Stimulated activated CD8-positive, alpha-beta memory T cell treated with anti-CD3 and anti-CD28 coated beads, Interleukin-4, amount 100 ng/mL, for 1 hour (primary cell): ENCODE data around the gene UXS1.

Source experiments
- DNase-seq, 2 donors: peaks; one replicate each; pipeline ENCODE4 v3.0.0-alpha.2; 2020; ENCODE audit warnings: low read depth in 2 of 2, low spot score in 1 of 2

Gene UXS1

DNA sequence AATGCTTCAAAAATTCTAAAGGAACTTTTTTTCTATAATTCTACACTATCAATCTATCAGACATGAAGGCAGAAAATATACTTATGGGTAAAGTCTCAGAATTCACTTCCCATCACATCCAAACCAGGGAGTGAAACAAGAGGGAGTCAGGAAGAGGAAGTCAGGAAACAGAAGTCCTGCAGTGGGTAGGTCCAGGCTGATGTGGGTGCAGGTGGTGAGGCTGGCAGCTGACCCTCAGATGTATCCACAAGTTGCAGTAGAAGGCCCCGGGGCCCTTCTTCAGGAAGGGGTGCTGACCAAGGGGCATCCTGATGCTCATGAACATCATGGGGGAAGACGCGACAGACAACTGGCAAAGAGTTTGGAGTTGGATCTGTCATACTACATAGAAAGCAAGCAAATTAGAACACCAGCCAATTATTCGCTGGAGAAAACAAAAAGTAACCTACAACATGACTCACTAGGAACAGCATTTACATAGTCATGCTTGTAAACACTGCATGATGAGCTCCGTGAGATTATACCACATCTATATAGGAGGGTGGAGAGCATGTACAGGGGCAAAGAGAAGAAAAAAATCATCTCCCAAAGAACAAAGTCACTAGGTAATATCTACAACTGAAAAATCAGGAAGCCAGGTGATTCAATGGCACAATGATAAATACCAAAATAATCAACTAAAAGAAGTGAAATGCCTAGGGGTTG lies 4.2 kb downstream of the UXS1 start:
- no peak for DNase-seq

DNA sequence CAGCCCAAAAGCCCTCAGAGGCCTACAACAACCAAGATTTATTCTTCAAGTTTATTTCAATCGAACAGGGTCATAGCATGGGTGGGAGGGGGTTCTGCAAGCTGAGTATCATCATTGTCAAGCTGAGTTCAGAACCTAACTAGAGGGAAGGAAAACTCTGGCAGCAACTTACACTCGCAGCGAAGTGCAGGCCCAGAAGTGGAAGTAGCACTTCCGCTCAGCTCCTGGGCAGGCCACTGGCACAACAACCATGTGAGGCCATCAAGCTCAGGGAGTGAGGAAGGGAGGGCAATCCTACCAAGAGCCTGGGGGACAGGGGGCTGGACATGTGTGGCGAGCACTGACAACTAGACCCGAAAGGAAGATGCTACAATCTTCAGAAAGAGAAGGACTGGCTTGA lies 4.8 kb downstream of the UXS1 start:
- DNase-seq = no peak

DNA sequence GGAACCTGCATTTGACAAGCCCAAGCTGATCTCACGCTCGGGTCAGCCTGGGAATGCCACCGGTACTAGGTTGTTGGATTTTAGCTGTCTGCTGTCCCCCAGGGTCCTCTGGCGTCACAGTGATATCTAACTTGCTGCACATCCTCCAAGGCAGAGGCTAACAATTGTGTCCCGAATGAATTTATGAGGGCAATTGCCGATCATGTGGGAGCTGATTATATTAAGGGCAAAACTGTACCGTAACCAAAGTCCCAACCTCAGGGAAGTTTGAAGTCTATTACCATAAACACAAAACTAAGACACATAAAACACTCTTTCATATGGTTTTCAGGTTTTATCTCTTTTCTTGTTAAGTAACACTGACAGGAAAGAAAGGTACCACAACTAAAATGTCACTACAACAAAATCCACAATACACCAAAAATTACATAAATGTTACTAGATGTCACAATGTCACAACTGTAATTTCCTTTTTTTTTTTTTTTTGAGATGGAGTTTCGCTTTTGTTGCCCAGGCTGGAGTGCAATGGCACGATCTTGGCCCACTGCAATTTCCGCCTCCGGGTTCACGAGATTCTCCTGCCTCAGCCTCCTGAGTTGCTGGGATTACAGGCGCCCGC lies 6.7 kb downstream of the UXS1 start:
- DNase-seq = no peak

DNA sequence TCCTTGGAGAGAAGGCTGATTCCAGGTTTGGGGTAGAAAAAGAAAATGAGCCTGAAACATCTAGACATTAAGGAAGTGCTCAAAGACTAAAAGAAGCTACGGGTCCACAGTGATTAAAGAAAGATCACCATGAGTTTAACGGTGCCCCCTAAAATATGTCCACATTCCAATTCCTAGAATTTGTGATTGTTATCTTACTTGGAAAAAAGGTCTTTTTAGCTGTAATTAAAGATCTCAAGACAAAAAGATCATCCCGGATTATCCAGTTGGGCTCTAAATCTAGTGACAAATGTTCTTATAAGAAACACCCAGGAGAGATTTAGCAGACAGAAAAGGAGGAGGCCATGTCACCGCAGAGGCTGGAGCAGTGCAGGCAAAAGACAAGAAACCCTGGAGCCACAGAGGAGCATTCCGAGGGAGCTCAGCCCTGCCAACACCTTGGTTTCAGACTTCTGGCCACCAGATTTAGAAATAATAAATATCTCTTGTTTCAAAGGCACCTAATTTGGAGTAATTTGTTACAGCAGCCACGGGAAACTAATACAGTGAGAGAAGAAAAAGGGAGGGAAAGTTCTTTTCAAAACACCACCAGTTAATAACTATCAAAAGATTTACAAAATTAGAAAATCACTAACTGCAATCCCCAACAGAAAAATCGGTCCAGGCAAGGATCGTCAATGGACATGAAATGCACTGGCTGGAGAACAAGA lies 8.5 kb downstream of the UXS1 start:
- DNase-seq = no peak

DNA sequence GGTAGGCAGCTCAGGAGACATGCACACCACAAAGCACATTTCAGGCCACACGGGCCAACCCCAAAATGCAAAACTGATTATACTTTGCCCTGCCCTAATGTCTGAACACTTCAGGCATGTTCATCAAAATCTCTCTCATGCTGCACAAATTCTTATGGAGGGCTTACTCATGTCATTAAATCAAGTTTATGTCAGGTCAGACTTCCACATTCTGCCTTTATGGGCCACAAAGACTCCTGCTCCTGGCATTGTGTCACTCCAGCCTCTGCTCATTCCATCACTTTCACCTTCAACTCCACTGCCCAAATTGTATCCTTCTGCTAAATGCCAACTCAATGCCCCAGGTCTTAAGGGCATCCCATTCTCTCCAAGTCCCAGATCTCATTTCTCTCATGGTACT lies 9.2 kb downstream of the UXS1 start:
- DNase-seq = no peak

DNA sequence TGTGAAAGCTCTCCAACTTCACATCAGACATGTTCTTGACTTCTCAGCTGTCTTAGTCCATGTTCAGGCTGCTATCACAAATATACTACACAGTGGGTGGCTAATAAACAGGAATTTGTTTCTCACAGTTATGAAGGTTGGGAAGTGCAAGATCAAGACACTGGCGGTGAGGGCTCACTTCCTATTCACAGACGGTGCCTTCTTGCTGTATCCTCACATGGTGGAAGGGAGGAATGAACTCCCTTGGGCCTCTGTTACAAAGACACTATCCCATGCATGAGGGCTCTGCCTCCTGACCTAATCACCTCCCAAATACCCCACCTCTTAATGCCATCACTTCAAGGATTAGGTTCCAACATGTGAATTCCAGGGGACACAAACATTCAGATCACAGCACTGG lies 9.7 kb downstream of the UXS1 start:
- no peak for DNase-seq

DNA sequence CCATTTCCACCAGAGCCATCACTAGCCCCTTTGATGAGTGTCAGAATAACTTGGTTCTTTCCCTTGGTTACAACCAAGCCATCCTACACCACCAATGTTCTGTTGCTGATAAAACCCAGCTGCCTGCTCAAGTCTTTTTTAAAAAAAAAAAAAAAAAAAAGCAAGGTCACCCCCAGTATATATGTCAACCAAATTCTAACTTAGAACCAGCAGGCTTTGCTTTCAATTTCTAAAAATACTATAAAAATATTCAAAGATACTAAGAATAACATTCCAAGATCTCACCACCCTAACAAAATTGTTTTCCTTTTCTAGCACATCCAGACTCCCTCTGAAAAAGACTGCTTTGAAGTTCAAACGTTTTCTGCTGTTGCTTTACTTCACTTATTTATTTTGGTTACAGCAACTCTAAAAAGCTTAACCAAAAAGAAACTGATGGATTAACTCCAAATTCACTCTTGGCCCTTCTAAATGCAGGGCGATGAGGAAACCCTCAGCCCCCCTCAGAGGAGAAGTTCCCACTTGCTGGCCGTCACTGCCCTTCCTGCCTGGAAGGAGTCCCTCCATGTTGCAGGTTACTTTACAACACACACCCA lies 10.9 kb downstream of the UXS1 start:
- DNase-seq = no peak

DNA sequence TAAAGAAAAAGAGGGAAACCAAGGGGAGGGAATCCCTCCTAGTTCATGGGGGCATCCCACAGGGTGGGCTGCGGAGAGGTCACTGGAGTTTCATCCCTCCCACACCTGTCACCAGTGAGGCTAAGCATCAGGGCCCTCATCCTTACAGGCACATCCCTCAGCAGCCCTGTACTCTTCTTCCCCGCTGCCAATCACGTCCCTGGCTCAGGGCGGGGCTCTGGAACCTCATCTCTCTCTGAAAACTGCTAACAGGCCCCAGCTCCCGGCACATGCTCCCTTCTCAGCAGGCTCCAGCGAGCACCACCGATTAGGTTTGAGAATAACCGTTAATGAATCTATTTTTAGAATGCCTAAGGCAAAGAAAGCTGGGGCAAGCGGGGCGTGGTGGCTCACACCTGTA lies 13.0 kb downstream of the UXS1 start:
- no peak for DNase-seq

DNA sequence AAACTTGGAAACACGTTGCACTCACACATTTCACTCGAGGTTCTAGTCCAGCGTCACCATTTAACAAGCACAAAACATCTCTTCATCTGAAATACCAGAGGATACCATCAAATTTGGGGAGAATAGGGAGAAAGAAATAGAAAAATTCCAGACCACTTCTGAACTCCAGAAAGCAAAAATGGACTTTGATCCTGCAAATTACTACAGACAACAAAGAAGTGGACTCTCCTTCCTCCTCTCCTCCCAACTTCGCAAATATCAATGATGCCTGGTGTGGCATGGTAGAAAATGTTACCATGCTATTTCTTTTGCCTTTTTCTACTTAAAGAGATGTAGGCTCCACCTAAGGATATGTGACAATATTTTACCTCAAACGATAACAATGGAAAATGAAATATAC lies 13.5 kb downstream of the UXS1 start:
- DNase-seq = no peak

DNA sequence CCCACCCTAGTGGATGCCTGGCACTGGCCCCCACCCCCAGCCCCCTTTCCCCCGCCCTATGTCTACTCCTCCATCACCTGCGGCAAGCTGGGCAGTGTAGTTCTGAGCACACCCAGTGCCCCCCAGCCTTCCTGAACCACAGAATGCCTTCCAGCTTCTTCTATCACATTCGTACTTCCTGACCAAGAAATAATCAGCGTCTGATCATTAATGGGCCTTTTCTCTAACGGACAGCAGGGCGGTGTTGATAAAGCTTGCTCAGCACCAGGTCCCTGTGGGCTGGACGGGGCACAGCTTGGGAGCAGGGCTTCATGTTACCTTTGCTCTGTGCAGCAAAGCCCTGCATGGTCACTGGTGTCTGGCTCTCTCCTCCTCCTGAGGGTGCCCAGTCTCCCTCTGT lies 15.4 kb downstream of the UXS1 start:
- no peak for DNase-seq

DNA sequence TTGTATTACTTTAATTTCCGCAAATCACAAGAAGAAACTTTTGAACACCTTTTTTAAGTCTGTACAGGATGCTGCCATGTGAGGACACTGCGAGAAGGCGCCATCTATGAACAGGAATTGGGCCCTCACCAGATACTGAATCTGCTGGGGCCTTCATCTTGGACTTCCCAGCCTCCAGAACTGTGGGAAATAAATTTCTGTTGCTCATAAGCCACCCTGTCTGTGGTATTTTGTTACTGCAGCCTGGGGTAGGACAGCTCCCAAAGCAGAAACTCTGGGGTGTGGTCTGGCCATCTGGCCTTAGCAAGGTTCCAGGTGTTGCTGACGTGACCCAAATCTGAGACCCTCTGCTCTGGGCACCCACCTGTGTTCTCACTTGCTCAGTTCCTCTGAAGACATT lies 16.5 kb downstream of the UXS1 start:
- DNase-seq = no peak

DNA sequence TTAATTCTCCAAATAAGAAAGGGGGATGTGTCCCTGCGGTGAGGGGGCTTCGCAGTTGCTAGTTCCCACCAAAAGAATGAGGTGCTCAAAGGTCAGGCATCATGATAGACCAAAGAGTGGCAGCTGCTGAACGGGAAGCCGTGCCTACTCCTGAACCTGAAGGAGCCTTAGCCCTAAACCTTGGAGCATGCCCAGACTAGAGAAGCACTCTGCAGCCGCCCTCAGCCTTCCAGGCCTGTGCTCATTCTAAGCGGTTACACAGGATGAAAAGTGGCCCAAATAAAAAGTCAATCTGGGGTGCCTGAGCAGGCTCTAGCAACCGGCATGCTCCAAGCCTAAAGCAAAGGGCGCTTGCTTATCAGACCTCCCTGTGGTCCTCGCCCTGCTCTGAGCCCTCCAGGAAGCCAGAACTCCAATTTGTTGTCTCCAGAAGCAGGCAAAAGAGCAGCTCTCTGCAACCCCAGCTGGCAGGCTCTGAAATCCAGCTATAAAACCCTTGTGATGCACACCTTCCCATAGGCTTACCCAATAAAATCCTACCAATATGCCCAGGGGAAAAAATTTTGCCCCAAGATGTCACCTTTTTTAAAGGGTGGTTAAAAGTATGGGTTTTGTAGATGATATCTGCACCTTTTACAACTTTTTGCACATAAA lies 17.5 kb downstream of the UXS1 start:
- DNase-seq = no peak

DNA sequence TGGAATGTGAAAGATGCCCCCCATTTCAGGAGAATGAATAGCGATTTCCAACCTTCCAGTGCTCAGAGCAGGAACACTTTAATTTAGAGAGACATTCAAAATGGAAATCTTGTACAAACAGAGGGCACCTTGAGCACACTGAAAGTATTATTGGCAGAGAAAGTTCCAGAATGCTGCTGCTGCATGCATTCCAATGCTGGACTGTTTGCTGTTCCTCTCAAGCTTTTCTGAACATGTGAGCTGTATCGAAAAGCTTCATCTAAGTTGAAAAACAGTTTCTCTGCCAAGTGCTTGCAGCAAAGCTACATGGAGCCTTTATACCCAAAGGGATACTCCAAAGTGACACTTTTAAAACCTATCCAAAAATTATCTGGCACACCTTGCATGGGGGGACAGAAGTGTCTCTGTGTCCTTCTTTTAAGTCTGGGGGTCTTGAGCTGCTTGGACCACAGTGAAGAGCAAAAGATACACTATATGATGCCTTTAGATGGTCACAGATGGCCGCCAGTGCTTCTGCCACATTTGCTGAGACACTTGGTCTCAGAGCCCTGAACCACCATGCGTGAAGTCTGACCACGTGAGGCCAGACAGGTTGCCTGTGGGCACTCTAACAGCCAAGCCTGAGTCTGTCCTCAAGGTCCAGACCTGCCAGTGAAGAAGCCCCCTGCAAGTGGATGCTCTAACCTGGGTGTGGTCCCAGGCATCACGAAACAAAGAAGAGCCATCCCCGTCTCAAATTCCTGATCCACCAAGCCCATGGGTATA lies 18.8 kb downstream of the UXS1 start:
- no peak for DNase-seq

DNA sequence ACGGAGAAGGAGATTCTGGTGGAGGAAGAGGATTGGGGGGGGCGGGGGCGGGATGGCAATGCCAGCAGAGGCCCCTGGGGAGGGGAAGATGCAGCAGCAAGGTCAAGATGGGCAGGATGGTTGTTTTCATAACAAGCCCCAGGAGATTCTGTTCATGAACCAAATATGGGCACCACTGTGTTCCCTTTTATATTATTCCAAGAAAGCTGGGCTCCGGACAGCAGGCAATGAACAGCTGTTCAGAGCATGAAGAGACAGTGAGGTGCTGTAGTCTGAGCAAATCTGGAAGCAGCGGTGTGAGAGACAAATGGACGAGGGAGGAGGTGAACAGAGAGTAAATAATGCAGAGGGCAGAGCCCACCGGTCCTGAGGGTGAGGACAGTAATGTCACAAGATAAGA lies 20.0 kb downstream of the UXS1 start:
- DNase-seq = no peak

DNA sequence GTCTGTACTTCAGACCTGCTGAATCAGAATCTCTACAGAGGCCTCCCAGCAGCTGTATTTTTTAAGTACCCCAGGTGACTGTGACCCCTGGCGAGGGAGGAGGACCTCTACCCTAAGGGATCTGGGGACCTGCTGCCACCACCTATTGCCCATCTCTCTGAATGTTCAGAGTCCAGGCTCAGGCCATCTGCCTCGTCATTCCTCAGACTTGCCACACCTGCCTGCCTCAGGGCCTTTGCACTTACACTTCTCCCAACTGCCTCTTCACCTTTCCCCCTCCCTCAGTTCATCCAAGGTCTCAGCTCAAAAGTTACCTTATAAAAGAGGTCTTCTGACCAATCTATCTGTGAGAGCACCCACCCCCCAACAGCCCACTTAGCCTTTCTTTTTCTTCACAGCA lies 21.5 kb downstream of the UXS1 start:
- DNase-seq = no peak

DNA sequence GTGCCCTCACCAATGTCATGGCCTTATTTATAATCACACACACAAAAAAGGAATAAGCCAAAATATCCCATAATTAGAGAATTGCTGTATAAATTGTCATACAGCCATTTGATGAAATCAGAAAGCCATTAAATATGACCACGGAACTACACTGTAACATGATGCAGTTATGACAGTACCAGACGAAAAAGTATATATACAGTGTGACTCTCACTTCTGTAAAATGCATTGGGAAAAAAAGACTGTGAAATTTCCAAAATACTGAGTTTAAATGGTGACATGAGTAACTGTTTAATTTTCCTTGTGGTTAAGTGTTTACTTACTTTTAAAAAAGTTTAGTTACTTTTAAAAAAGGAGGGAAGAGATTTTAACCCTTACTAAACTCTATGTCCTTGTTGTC lies 25.4 kb downstream of the UXS1 start:
- DNase-seq = no peak

DNA sequence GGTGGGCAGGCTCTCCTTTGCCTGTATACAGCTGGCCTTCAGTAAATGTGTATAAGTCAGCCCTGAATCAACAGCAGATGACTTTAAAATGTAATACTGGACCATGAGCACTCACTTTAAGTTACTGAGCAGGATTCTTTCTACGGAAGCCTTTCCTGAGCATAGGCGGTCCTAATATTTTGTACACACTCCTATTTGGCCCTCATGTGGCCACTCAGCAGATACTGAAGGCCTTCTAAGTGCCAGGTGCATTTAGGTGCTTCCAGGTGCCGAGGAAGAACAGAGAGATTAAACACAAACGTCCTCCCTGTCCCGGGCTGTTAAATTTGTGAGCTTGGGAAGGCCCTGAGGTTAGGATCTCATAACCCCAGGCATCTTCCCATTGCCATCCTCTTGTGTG lies 27.0 kb downstream of the UXS1 start:
- DNase-seq = no peak

DNA sequence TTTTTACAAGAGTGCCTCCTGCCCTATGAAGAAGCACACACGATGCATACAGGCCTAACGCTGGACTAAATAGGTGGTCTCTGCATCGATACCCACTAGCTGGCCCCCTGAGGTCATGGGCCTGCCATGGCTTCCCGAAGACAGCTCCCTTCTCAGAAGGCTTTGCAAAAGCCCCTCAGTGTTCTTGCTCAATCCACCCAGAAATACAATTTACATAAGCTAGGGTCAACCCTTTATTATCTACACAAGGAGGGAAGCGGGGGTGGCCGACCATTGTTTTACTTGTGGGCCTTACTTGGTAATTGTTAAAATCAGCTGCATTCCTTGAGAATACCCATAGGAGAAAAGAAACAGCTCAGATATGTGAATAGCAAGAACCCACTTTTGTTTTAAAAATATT lies 28.5 kb downstream of the UXS1 start:
- no peak for DNase-seq

DNA sequence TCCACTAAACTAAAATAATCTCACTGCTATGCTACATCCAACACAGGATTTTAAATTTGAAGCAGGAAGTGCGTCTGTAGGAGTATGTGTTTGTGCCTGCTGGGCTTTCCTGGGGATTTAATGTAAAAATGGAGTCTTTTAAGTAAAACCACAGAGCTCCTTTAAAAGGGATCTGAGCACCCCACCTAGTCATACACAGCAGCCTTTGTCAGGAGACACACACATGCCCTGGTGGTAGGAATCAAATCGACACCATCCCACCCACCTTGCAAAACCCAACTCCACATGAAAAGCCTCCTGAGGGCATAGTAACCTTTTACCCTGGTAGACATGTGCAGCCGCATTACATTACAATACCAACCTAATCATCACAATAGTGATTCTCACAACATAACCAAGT lies 29.1 kb downstream of the UXS1 start:
- DNase-seq = no peak

DNA sequence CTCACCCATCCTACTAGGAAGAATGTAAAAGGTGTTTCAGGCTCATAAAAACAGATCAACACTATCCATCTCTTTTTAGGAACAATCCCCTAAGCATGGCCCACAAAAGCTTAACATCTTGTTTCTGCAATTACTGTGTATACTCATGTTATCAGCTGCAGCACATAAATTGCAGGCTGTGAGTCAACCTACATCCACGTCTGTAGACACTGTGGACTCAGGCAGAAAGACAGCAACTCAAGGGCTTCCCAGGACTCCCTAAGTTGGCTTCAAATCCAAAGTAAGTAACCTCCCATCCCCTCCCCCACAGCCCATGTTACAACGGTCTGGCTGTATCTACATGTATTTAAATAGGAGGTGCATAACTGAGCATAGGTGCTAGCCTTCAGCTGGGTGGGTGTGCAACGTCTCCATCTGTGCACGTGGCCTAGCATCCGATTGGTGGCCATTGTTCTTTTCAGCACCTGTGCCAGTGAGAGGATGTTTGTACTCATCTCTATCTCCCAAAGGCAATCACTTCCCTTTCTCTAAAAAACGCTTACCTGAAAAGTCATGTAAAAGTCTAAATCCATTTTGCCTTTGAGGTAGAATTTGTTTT lies 30.1 kb downstream of the UXS1 start:
- DNase-seq = no peak
